Naive thymus-derived CD4-positive, alpha-beta T cell (primary cell): ENCODE results near the gene NXN. TPM values are rescaled to one million over a fixed set of nuclear protein-coding genes. Genes with fewer than 3 reads are reported as not detected.
"Not testable (repeated sequence)": the region's sequence is repeated elsewhere in the genome, so short reads cannot be mapped to it uniquely, and the experiment has no call there.

Experiments
- ATAC-seq: fragments of 150-1000 bp; cut with Tn5 transposase; 2 replicates; pipeline ENCODE4 v1.10.0; 2021; ENCODE audit warnings: mild to moderate bottlenecking, moderate library complexity
- CTCF ChIA-PET: fragments of 350-600 bp; sonication (Branson Sonifier 250); formaldehyde crosslinking; loops from one replicate; lab custom pipeline; 2021; ENCODE audit warnings: antibody characterized with exemption; lab: Charles Lee
- POLR2A ChIA-PET: fragments of 350-600 bp; sonication (Branson Sonifier 250); formaldehyde crosslinking; loops from one replicate; lab custom pipeline; 2021; ENCODE audit warnings: antibody characterized with exemption, inconsistent platforms; lab: Charles Lee
- DNase-seq, 9 donors: peaks; one replicate each; pipeline versions ENCODE4 v3.0.0 to v3.0.0-alpha.2; 2020 to 2022; ENCODE audit warnings: mixed read lengths in 1 of 9
- H3K27ac ChIP-seq: one replicate; pipeline ENCODE4 v1.7.0; 2013; ENCODE audit warnings: mild to moderate bottlenecking, low read depth, low read length, moderate library complexity
- H3K27me3 ChIP-seq, 2 donors: one replicate each; pipeline ENCODE4 v1.7.0; 2013; ENCODE audit warnings: low read length in 2 of 2, mild to moderate bottlenecking in 2 of 2, moderate library complexity in 2 of 2; ENCODE audit not compliant: control insufficient read depth in 2 of 2, insufficient read depth in 2 of 2
- H3K36me3 ChIP-seq, 3 experiments: 1 replicate in 2 of 3; 2 replicates in 1 of 3; pipeline ENCODE4 v1.7.0; 2013; ENCODE audit warnings: low read length in 3 of 3, mild to moderate bottlenecking in 3 of 3, moderate library complexity in 1 of 3; ENCODE audit not compliant: insufficient read depth in 3 of 3, control insufficient read depth in 2 of 3
- H3K4me1 ChIP-seq, 2 donors: one replicate each; pipeline ENCODE4 v1.7.0; 2013; ENCODE audit warnings: low read length in 2 of 2, mild to moderate bottlenecking in 2 of 2, moderate library complexity in 1 of 2; ENCODE audit not compliant: control insufficient read depth in 2 of 2, insufficient read depth in 2 of 2
- H3K4me3 ChIP-seq: 2 replicates; pipeline ENCODE4 v1.7.0; 2013; ENCODE audit warnings: mild to moderate bottlenecking, low read length
- H3K9me3 ChIP-seq, 3 experiments: 1 replicate in 2 of 3; 2 replicates in 1 of 3; pipeline ENCODE4 v1.7.0; 2013; ENCODE audit warnings: low read length in 3 of 3; ENCODE audit not compliant: control insufficient read depth in 2 of 3
- H3K27ac Mint-ChIP-seq, 9 donors: one replicate each; pipeline ENCODE4 v1.8.0; 2020 to 2022; ENCODE audit warnings: mixed read lengths in 9 of 9, mild to moderate bottlenecking in 8 of 9, moderate library complexity in 5 of 9, inconsistent platforms in 2 of 9
- H3K27me3 Mint-ChIP-seq, 5 donors: one replicate each; pipeline ENCODE4 v1.8.0; 2021 to 2022; ENCODE audit warnings: mixed read lengths in 5 of 5, mild to moderate bottlenecking in 1 of 5
- H3K36me3 Mint-ChIP-seq, 5 donors: one replicate each; pipeline ENCODE4 v1.8.0; 2020 to 2022; ENCODE audit warnings: mixed read lengths in 5 of 5, mild to moderate bottlenecking in 3 of 5, inconsistent platforms in 1 of 5
- H3K4me1 Mint-ChIP-seq, 7 donors: one replicate each; pipeline ENCODE4 v1.8.0; 2020 to 2022; ENCODE audit warnings: mixed read lengths in 7 of 7, mild to moderate bottlenecking in 3 of 7, inconsistent platforms in 1 of 7
- H3K4me3 Mint-ChIP-seq, 10 donors: one replicate each; pipeline ENCODE4 v1.8.0; 2020 to 2022; ENCODE audit warnings: mild to moderate bottlenecking in 10 of 10, mixed read lengths in 10 of 10, moderate library complexity in 6 of 10, inconsistent platforms in 2 of 10
- H3K9me3 Mint-ChIP-seq, 11 donors: one replicate each; pipeline ENCODE4 v1.8.0; 2020 to 2022; ENCODE audit warnings: mixed read lengths in 11 of 11, mild to moderate bottlenecking in 4 of 11, inconsistent platforms in 1 of 11, moderate library complexity in 1 of 11
- intact Hi-C, 2 donors: fragments of 100-400 bp; cut with micrococcal nuclease; formaldehyde crosslinking; loops; one replicate each; pipeline ENCODE4 v1.15.1; 2023
- polyA plus RNA-seq, 2 donors: library from polyadenylated mRNA; unstranded; fragments of 300-500 nt; fragmentation: Illumina TruSeq; gene quantifications; one replicate each; pipeline ENCODE4 v1.2.3, GENCODE V29; 2021
- total RNA-seq, 6 experiments: library from RNA in 5 of 6; stranded (reverse) in 5 of 6; gene quantifications; 1 replicate in 5 of 6; 2 replicates in 1 of 6; pipeline ENCODE4 v1.2.3 and lab custom pipeline; 2021 to 2026

NXN gene
- total and polyA plus RNA-seq, 7 experiments from 2014 or later: 0.10 to 0.84 (median 0.30) TPM; not detected in 2

DNA sequence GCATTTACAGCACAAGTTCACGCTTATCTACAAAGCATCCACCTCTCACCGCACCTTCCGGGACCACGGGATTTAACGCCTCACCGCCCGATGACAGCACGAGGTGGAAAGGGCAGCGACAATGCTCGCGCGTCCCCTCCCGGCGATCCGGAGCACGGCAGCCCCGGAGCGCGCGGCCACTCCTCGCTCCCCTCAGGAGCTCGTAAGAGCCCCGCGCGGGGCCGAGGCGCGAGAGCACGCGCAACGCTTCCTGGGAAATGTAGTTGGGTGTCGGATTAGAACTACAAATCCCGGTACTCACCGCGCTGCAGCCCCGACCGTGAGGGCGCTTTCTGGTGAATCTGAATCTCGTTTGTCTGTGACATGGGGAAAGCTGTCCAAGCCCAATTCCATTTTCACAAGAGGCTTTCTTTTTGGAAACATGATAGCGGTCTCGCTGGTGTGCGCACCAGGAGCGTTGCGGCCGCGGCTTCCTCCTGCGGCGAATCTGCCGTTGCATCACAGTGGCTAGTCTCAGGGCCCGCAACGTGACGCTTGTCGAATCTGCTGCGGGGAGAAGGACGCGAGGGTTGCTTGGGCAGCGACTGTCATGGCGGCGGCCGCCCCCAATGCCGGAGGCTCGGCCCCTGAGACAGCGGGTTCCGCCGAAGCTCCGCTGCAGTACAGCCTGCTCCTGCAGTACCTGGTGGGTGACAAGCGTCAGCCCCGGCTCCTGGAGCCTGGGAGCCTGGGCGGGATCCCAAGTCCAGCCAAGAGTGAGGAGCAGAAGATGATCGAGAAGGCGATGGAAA lies 17.2 kb upstream of the NXN start, which contains the start of gene TIMM22:
TSS of gene TIMM22 (plus strand) at position 576 of the 791 bp plus-strand sequence. CDS start at position 590, 14 bp downstream.
- peaks cover 0 to 2% (median 0%) of the 10 kb centered on the region in 5 donors for H3K27me3 Mint-ChIP-seq
- H3K36me3 Mint-ChIP-seq: peaks cover 5 to 18% (median 13%) of the 10 kb centered on the region in 5 donors
- peaks cover 13 to 32% (median 24%) of the 10 kb centered on the region in 7 donors for H3K4me1 Mint-ChIP-seq
- H3K9me3 Mint-ChIP-seq: peaks cover 0 to 29% (median 8%) of the 10 kb centered on the region in 11 donors
- H3K27ac ChIP-seq: peak within 1 kb of the TSS; percentile 87
- H3K36me3 ChIP-seq: peaks cover 6 to 29% (median 11%) of the 10 kb centered on the region in 3 experiments
- POLR2A ChIA-PET: interaction anchor here (0.6 to 3.3 kb wide), 8 partner anchors 10 to 244 kb away, joined by 3 to 25 read pairs (median 4); partner anchors contain the start of genes GEMIN4, GLOD4, MRM3 and NXN
- H3K4me3 ChIP-seq: peak within 1 kb of the TSS; percentile 98
- peak within 1 kb of the TSS; percentile 96 to 100 (median 98) for H3K4me3 Mint-ChIP-seq
- CTCF ChIA-PET: interaction anchor here (0.6 to 4.1 kb wide), 9 partner anchors 16 to 297 kb away, joined by 3 to 35 read pairs (median 4); partner anchors contain the start of genes GLOD4, MRM3 and NXN
- peak; percentile 85 to 97 (median 93) for DNase-seq
- H3K4me1 ChIP-seq: peaks cover 14 to 16% of the 10 kb centered on the region in 2 donors
- ATAC-seq: peak; percentile 97
- peak within 1 kb of the TSS; percentile 96 to 99 (median 98) for H3K27ac Mint-ChIP-seq
- intact Hi-C loops: loop anchor here (1.0 to 5.0 kb wide), 11 partner anchors 15 to 854 kb away; partner anchors contain the start of genes GEMIN4 (in 2 of the 2), GLOD4 (in 2 of the 2), MRM3 (in 2 of the 2) and VPS53 (in 1 of the 2)
- no peaks in the 10 kb centered on the region for H3K27me3 ChIP-seq
- peaks cover 0 to 23% (median 11%) of the 10 kb centered on the region in 3 experiments for H3K9me3 ChIP-seq

- Histone ChIP-seq H3K4me1 (peaks cover 14 to 16% of the 10 kb centered on the region in 2 donors), H3K36me3 (peaks cover 5 to 15% (median 6%) of the 10 kb centered on the region in 3 experiments), H3K9me3 (peaks cover 0 to 23% (median 11%) of the 10 kb centered on the region in 3 experiments)
- peak overlapping the region in 2 of 9 donors; percentile 64 to 67 for H3K27ac Mint-ChIP-seq
- ATAC-seq, H3K27me3 Mint-ChIP-seq, H3K27me3 ChIP-seq, DNase-seq, H3K4me3 ChIP-seq, H3K27ac ChIP-seq: not testable (repeated sequence)
- peak overlapping the region in 1 of 10 donors; percentile 14 for H3K4me3 Mint-ChIP-seq
- H3K9me3 Mint-ChIP-seq: peaks cover 0 to 29% (median 8%) of the 10 kb centered on the region in 11 donors
- peaks cover 11 to 30% (median 24%) of the 10 kb centered on the region in 7 donors for H3K4me1 Mint-ChIP-seq
- peaks cover 2 to 13% (median 8%) of the 10 kb centered on the region in 5 donors for H3K36me3 Mint-ChIP-seq
- ChIA-PET CTCF (interaction anchor here (2.4 to 4.1 kb wide), 2 partner anchors 14 to 200 kb away, joined by 7 to 35 read pairs; partner anchors contain the start of gene NXN), POLR2A (interaction anchor here (3.3 kb wide), 1 partner anchor 15 kb away, joined by 25 read pairs; the partner anchor contains the start of gene NXN)
- intact Hi-C loops: loop anchor here (5.0 kb wide), 1 partner anchor 853 kb away; a partner anchor contains a TSS
Measured at GRCh38 chr17:995324-995723, 15.7 kb upstream of the NXN start.

GRCh38 chr17:992933-993332 lies 13.4 kb upstream of the NXN start:
- Histone ChIP-seq H3K27me3 (no peaks in the 10 kb centered on the region), H3K4me3 (no peak overlapping the region), H3K4me1 (peaks cover 5 to 8% of the 10 kb centered on the region in 2 donors), H3K9me3 (peaks cover 0 to 23% (median 11%) of the 10 kb centered on the region in 3 experiments), H3K27ac (no peak overlapping the region), H3K36me3 (peaks cover 0 to 6% (median 0%) of the 10 kb centered on the region in 3 experiments)
- H3K36me3 Mint-ChIP-seq: peaks cover 0 to 11% (median 0%) of the 10 kb centered on the region in 5 donors
- no peak overlapping the region for H3K4me3 Mint-ChIP-seq
- peaks cover 0 to 29% (median 8%) of the 10 kb centered on the region in 11 donors for H3K9me3 Mint-ChIP-seq
- ChIA-PET POLR2A (interaction anchor here (0.6 kb wide), 1 partner anchor 928 kb away, joined by 3 read pairs; no protein-coding TSS in a partner anchor), CTCF (interaction anchor here (0.6 kb wide), 1 partner anchor 92 kb away, joined by 3 read pairs; no protein-coding TSS in a partner anchor)
- peaks cover 2 to 13% (median 10%) of the 10 kb centered on the region in 7 donors for H3K4me1 Mint-ChIP-seq
- intact Hi-C loops: no loop called here
- no peak overlapping the region for H3K27ac Mint-ChIP-seq
- ATAC-seq (no peak), DNase-seq (no peak)
- peaks cover 0 to 2% (median 0%) of the 10 kb centered on the region in 5 donors for H3K27me3 Mint-ChIP-seq

GRCh38 chr17:988561-988960 lies 9.0 kb upstream of the NXN start:
- no peaks in the 10 kb centered on the region for H3K27me3 ChIP-seq
- Mint-ChIP-seq H3K9me3 (peaks cover 0 to 12% (median 3%) of the 10 kb centered on the region in 11 donors), H3K36me3 (peaks cover 0 to 2% (median 0%) of the 10 kb centered on the region in 5 donors), H3K4me1 (no peaks in the 10 kb centered on the region), H3K27me3 (no peaks in the 10 kb centered on the region), H3K27ac (no peak overlapping the region), H3K4me3 (no peak overlapping the region)
- CTCF ChIA-PET: interaction anchor here (0.6 kb wide), 1 partner anchor 12 kb away, joined by 3 read pairs; no protein-coding TSS in a partner anchor
- no peaks in the 10 kb centered on the region for H3K4me1 ChIP-seq
- H3K9me3 ChIP-seq: peaks cover 0 to 11% (median 4%) of the 10 kb centered on the region in 3 experiments
- H3K27ac ChIP-seq: no peak overlapping the region
- no peak overlapping the region for H3K4me3 ChIP-seq
- no peak for ATAC-seq
- intact Hi-C loops: no loop called here
- no peak for DNase-seq
- POLR2A ChIA-PET: no interaction called here
- no peaks in the 10 kb centered on the region for H3K36me3 ChIP-seq

DNA sequence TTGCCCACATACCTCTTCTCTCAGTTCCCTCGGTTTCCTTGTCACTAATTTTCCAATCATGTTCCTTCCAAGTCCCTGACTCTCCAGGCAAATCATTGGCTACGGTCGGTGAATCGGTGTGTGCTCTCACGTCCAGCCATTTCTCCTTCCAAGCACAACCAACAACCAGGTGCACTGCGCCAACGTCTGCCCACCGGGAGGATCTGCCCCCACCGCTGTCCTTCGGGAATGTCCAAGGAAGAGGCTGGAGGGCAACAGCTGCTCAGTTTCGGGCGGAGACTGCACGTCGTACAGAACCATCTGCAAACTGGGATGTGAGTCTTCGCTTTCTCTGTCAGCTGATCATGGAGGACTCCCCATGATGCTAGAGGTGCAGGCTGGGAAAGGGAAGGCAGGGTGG lies 8.4 kb upstream of the NXN start:
- DNase-seq (no peak), ATAC-seq (no peak)
- Histone ChIP-seq H3K4me3 (no peak overlapping the region), H3K36me3 (no peaks in the 10 kb centered on the region), H3K27me3 (no peaks in the 10 kb centered on the region), H3K4me1 (no peaks in the 10 kb centered on the region), H3K27ac (no peak overlapping the region), H3K9me3 (peaks cover 0 to 5% (median 3%) of the 10 kb centered on the region in 3 experiments)
- H3K27me3 Mint-ChIP-seq: no peaks in the 10 kb centered on the region
- ChIA-PET CTCF (interaction anchor here (0.6 kb wide), 1 partner anchor 12 kb away, joined by 3 read pairs; no protein-coding TSS in a partner anchor), POLR2A (no interaction called here)
- no peak overlapping the region for H3K4me3 Mint-ChIP-seq
- H3K9me3 Mint-ChIP-seq: peaks cover 0 to 6% (median 0%) of the 10 kb centered on the region in 11 donors
- intact Hi-C loops: no loop called here
- no peak overlapping the region for H3K27ac Mint-ChIP-seq
- no peaks in the 10 kb centered on the region for H3K4me1 Mint-ChIP-seq
- no peaks in the 10 kb centered on the region for H3K36me3 Mint-ChIP-seq

DNA sequence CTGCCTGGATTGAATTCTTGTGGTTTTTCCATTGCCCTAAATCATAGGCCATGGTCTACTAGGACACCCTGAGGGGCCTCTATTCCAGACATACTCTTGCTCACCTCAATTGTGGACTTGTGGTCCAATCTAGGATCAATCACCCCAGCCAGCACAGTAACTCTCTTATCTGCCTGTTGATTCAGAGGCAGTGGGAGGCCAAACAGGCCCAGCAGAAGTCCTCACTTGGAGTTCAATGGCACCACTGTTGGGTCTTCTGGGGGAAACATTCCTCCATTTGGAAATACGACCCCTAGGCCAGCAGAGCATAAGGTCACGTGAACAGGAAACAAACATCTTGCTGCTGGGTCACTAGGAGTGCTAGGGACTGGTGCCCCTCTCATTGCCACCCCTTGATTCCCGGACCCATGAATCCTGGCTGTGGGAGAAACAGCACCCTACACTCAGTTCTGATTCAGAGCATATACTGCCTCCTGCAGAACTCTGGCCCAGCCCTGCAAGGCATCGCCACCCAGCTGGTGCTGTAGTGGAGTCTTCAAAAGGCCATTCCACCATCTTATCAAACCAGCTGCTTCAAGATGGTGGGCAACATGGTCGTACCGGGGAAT lies 6.8 kb upstream of the NXN start:
- H3K4me3 ChIP-seq: no peak overlapping the region
- Mint-ChIP-seq H3K27me3 (no peaks in the 10 kb centered on the region), H3K27ac (no peak overlapping the region), H3K4me3 (no peak overlapping the region), H3K4me1 (no peaks in the 10 kb centered on the region), H3K9me3 (peaks cover 0 to 3% (median 0%) of the 10 kb centered on the region in 11 donors), H3K36me3 (no peaks in the 10 kb centered on the region)
- no peaks in the 10 kb centered on the region for H3K36me3 ChIP-seq
- no peaks in the 10 kb centered on the region for H3K9me3 ChIP-seq
- DNase-seq (no peak), ATAC-seq (no peak)
- intact Hi-C loops: no loop called here
- no peak overlapping the region for H3K27ac ChIP-seq
- POLR2A ChIA-PET: no interaction called here
- no peaks in the 10 kb centered on the region for H3K4me1 ChIP-seq
- no peaks in the 10 kb centered on the region for H3K27me3 ChIP-seq
- CTCF ChIA-PET: no interaction called here
